ENCODE data around the gene BABAM2. TPM values are rescaled to one million over a fixed set of nuclear protein-coding genes. Genes with fewer than 3 reads are reported as not detected.

BABAM2 gene
- total and polyA plus RNA-seq, 2 donors: 17.4 to 34.8 TPM

DNA sequence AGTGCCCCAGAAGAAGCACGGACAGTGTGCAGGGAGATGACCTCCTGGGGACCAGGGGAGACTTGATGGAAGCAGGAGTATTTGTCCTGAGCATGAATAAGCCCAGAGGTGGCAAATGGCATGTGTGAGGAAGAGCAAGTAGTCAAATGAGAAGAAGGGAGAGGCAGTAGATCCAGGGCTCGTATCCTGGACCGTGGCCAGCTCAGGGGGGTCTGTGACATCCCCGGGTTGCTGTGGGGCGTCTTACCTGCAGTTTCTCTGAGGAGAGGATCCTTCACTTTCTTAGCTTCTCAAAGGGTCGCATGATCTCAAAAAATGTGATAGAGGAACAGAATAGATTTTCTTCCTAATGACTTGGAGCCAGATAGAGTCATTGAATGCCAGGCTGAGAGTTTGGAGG is 445.1 kb downstream of the BABAM2 start:
- Histone ChIP-seq H3K27me3 (ENCODE audit: control insufficient read depth in 2 of 2, insufficient read depth in 1 of 2, low read length in 1 of 2) (no peaks in the 10 kb centered on the region), H3K9me3 (ENCODE audit: control insufficient read depth in 2 of 2, insufficient read depth in 1 of 2, low read length in 1 of 2) (no peaks in the 10 kb centered on the region), H3K4me1 (ENCODE audit: control insufficient read depth in 2 of 2, insufficient read depth in 2 of 2, low read length in 2 of 2) (peaks cover 0 to 16% of the 10 kb centered on the region in 2 donors), H3K27ac (ENCODE audit: low read depth in 1 of 2, low read length in 1 of 2) (no peak overlapping the region), H3K36me3 (ENCODE audit: control insufficient read depth in 2 of 2, insufficient read depth in 2 of 2, low read length in 1 of 2) (no peaks in the 10 kb centered on the region), H3K4me3 (ENCODE audit: low read length in 2 of 2) (no peak overlapping the region)
- 98% methylated on average over 6 of the region's 6 CpGs for WGBS
- DNase-seq (ENCODE audit: low read depth in 6 of 9, low spot score in 9 of 9): no peak

DNA sequence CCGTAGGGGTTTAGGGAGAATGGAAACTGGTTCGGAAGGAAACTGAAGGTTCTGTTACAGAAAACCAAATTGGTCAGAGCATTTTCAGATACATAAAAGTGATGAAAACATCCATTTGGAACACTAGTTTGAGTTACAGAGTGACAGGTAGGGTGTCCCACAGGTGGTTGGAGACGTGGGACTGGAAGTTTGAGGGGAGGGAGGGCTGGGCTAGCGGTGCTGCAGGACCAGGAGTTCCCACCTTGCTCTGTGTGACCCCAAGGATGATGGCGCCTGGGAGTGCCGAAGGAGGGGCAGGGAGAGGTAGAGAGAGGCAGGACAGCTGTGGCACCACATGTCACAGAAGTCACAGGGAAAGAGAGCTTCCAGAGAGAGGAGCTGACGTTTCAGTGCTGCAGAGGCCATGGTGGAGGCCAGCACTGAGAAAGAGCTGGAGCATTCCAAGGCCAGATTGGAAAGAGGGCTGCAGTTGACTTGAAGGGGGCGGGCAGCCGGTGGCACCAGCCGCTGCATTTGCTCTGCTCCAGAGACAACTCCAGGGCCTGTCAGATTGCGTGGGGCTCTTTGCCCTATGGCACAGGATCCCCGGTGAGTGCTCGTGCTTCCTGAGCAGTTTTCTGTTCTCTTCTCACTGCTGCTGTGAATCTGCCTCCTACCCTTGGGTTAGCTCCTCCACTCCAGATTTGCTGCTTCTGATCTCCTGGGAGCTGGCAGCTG is 445.9 kb downstream of the BABAM2 start:
- no peak for DNase-seq (ENCODE audit: low read depth in 6 of 9, low spot score in 9 of 9)
- Histone ChIP-seq H3K9me3 (ENCODE audit: control insufficient read depth in 2 of 2, insufficient read depth in 1 of 2, low read length in 1 of 2) (no peaks in the 10 kb centered on the region), H3K4me1 (ENCODE audit: control insufficient read depth in 2 of 2, insufficient read depth in 2 of 2, low read length in 2 of 2) (peaks cover 0 to 16% of the 10 kb centered on the region in 2 donors), H3K27me3 (ENCODE audit: control insufficient read depth in 2 of 2, insufficient read depth in 1 of 2, low read length in 1 of 2) (no peaks in the 10 kb centered on the region), H3K36me3 (ENCODE audit: control insufficient read depth in 2 of 2, insufficient read depth in 2 of 2, low read length in 1 of 2) (no peaks in the 10 kb centered on the region), H3K27ac (ENCODE audit: low read depth in 1 of 2, low read length in 1 of 2) (no peak overlapping the region), H3K4me3 (ENCODE audit: low read length in 2 of 2) (no peak overlapping the region)
- 91% methylated on average over 13 of the region's 13 CpGs for WGBS

DNA sequence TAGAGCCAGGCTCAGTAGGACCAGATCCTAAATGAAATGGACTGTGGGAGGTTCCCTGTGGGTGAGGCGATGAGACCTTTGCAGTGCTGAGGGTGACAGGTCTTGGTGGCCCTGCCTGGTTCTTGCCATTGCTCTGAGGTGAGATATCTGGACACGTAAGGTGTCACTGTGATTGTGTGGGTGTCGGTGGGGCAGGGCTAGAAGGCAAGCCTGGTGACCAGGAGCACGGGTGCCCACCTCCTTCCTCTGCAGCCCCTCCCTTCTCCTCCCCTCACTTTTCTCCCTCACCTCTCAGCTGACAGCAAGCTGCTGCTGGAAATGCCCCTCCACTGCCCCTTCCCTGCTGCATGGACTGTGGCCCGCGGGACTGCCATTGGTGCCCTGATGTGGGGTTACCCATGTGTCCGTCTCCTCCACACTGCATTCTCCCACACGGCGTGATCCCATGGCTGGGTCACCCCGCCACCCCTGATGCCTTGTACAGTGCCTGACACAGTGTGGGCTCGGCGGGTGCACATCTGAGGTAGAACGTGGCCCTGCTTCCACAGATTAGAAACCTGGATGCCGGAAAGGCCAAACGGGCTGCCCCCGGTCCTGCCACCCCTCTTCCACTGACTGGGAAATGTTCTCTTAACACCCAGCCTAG is 446.6 kb downstream of the BABAM2 start:
- Histone ChIP-seq H3K27me3 (ENCODE audit: control insufficient read depth in 2 of 2, insufficient read depth in 1 of 2, low read length in 1 of 2) (no peaks in the 10 kb centered on the region), H3K9me3 (ENCODE audit: control insufficient read depth in 2 of 2, insufficient read depth in 1 of 2, low read length in 1 of 2) (no peaks in the 10 kb centered on the region), H3K4me1 (ENCODE audit: control insufficient read depth in 2 of 2, insufficient read depth in 2 of 2, low read length in 2 of 2) (peaks cover 0 to 16% of the 10 kb centered on the region in 2 donors), H3K36me3 (ENCODE audit: control insufficient read depth in 2 of 2, insufficient read depth in 2 of 2, low read length in 1 of 2) (no peaks in the 10 kb centered on the region), H3K4me3 (ENCODE audit: low read length in 2 of 2) (no peak overlapping the region), H3K27ac (ENCODE audit: low read depth in 1 of 2, low read length in 1 of 2) (no peak overlapping the region)
- DNase-seq (ENCODE audit: low read depth in 6 of 9, low spot score in 9 of 9): no peak
- WGBS: 91% methylated on average over 16 of the region's 16 CpGs

DNA sequence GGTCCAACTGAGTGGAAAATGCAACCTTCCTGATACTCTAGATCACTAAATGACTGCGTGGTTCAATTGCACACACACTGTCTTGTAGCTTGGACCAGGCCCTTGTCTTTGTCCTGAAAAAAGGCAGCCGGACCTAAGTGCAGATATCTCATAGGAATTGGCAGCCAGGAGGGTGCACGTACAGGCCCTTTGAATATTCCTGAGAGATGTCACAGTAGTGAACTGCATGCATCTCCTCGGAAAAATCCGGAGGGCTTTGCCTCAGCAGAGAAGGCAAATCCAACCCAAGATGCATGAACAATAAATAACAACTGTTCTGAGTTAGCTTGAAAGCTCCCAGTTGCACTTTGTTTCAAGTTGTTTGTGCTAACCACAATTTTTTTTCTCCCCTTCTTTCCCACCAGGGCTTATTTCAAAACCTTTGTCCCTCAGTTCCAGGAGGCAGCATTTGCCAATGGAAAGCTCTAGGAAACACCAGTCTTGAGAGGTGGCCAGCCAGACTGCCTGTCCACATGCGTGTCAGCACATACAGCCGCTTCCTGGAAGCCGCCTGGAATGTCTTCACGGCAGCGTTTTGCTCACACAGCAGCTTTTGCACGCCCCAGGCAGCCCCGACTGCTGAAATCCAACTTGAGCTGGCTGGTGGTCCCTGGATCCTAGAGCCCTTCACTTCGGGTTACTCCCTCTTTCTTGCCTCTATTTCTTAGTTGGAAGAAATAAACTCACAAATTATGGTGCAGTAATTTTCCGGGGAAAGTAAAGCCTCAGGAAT is 447.7 kb downstream of the BABAM2 start:
- H3K4me3 ChIP-seq (ENCODE audit: low read length in 2 of 2): no peak overlapping the region
- H3K27me3 ChIP-seq (ENCODE audit: control insufficient read depth in 2 of 2, insufficient read depth in 1 of 2, low read length in 1 of 2): no peaks in the 10 kb centered on the region
- H3K4me1 ChIP-seq (ENCODE audit: control insufficient read depth in 2 of 2, insufficient read depth in 2 of 2, low read length in 2 of 2): peaks cover 0 to 16% of the 10 kb centered on the region in 2 donors
- peak overlapping the region in 1 of 2 donors; percentile 24 for H3K27ac ChIP-seq (ENCODE audit: low read depth in 1 of 2, low read length in 1 of 2)
- WGBS: 93% methylated on average over 14 of the region's 14 CpGs
- peak in 1 of 9 donors; percentile 23 for DNase-seq (ENCODE audit: low read depth in 6 of 9, low spot score in 9 of 9)
- no peaks in the 10 kb centered on the region for H3K9me3 ChIP-seq (ENCODE audit: control insufficient read depth in 2 of 2, insufficient read depth in 1 of 2, low read length in 1 of 2)
- no peaks in the 10 kb centered on the region for H3K36me3 ChIP-seq (ENCODE audit: control insufficient read depth in 2 of 2, insufficient read depth in 2 of 2, low read length in 1 of 2)

DNA sequence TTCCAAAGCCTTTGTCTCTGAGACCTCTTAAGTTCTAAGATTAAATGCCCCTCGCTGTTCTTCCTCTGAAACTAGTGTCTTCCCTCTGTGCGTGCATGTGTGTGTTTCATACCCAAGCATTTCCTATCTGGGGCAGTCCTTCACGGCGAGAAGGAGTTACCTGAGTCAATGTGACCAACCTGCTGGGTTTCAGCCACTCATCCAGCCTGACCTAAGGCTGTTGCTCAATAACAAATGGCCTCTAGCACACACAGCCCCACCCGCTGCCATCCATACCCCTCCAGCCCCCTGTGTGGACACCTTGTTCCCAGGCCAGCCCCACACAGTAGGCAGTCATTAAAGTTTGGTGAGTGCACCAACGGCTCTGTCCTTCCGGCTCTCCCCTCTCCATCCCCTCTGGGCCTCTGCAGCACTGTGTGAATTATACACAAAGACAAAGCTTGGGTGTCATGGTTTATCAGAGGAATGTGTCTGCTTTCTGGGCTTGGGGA is 448.3 kb downstream of the BABAM2 start:
- 96% methylated on average over 7 of the region's 7 CpGs for WGBS
- H3K27ac ChIP-seq (ENCODE audit: low read depth in 1 of 2, low read length in 1 of 2): no peak overlapping the region
- peaks cover 0 to 16% of the 10 kb centered on the region in 2 donors for H3K4me1 ChIP-seq (ENCODE audit: control insufficient read depth in 2 of 2, insufficient read depth in 2 of 2, low read length in 2 of 2)
- no peaks in the 10 kb centered on the region for H3K9me3 ChIP-seq (ENCODE audit: control insufficient read depth in 2 of 2, insufficient read depth in 1 of 2, low read length in 1 of 2)
- H3K4me3 ChIP-seq (ENCODE audit: low read length in 2 of 2): no peak overlapping the region
- no peaks in the 10 kb centered on the region for H3K36me3 ChIP-seq (ENCODE audit: control insufficient read depth in 2 of 2, insufficient read depth in 2 of 2, low read length in 1 of 2)
- no peak for DNase-seq (ENCODE audit: low read depth in 6 of 9, low spot score in 9 of 9)
- no peaks in the 10 kb centered on the region for H3K27me3 ChIP-seq (ENCODE audit: control insufficient read depth in 2 of 2, insufficient read depth in 1 of 2, low read length in 1 of 2)

DNA sequence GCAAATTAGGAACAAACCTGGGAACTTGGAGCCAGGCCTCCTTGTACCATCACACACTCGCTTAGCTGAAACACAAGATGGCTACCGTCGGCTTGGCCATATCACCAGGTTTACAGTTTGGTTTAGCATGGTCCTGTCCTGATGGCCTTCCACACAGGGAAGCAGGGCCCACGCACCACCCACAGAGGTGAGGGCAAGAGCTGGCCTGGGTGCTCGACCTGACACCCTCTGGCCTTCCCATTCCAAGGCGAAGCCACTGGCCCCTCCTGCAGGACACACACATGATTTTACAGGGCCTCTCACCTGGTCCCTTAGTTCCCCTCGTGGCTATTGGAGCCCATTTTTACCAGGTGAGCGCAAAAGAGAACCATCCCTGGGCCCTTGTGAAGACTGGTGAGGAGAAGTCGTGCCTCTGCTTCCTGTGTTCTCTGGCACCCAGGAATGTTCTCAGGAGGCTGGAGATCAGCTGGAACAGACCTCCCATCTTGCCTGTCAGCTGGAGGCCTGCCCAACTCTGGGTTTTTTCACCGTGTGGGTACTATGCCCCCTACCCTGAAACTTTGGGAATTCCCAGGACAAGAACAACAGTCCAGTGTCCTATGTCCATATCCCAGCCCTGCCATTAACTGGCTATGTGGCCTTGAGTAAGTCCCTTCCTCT is 449.1 kb downstream of the BABAM2 start:
- DNase-seq (ENCODE audit: low read depth in 6 of 9, low spot score in 9 of 9): no peak
- WGBS: 96% methylated on average over 10 of the region's 10 CpGs
- Histone ChIP-seq H3K36me3 (ENCODE audit: control insufficient read depth in 2 of 2, insufficient read depth in 2 of 2, low read length in 1 of 2) (no peaks in the 10 kb centered on the region), H3K4me1 (ENCODE audit: control insufficient read depth in 2 of 2, insufficient read depth in 2 of 2, low read length in 2 of 2) (peaks cover 0 to 16% of the 10 kb centered on the region in 2 donors), H3K9me3 (ENCODE audit: control insufficient read depth in 2 of 2, insufficient read depth in 1 of 2, low read length in 1 of 2) (no peaks in the 10 kb centered on the region), H3K27ac (ENCODE audit: low read depth in 1 of 2, low read length in 1 of 2) (no peak overlapping the region), H3K27me3 (ENCODE audit: control insufficient read depth in 2 of 2, insufficient read depth in 1 of 2, low read length in 1 of 2) (no peaks in the 10 kb centered on the region), H3K4me3 (ENCODE audit: low read length in 2 of 2) (no peak overlapping the region)

DNA sequence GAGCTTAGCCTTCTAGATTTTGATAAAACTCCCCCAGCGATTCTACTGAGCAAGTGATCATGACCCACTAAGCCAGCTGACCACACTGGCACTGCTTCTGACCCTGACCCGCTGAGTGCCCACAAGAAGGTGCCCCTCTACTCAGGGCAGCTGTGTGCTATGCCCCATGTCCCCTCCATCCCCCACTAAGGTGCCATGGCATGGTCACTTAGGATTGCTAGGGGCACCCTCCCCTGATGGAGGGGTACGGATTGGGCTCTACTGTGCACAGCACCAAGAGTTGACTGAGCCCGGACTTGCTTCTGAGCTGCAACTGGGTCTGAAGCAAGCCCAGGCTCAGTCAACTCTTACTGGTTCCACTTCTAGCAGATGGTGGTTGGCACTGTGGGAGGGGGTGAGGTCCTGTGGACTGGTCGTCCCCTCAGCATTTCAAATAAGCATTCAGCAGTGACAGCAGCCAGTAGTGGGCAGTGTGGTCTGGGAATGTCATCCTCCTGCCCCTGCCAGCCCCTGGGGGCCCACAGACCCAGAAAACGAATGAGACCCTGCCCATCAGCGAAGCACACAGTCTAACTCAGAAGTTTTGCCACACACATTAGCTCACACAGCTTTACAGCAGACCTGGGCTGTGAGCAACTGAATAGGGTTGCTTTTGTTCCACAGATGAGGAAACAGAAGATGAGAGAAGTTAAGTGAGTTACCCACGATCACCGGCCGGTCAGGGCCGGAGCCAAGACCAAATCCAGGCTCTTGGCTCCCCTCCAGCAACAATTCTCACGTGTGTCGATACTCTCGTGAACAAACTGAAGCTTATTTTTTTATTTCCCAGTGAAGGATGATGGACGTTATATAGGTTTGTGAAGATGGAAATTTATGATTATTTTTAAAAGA is 450.0 kb downstream of the BABAM2 start:
- DNase-seq (ENCODE audit: low read depth in 6 of 9, low spot score in 9 of 9): no peak
- peaks cover 0 to 16% of the 10 kb centered on the region in 2 donors for H3K4me1 ChIP-seq (ENCODE audit: control insufficient read depth in 2 of 2, insufficient read depth in 2 of 2, low read length in 2 of 2)
- H3K36me3 ChIP-seq (ENCODE audit: control insufficient read depth in 2 of 2, insufficient read depth in 2 of 2, low read length in 1 of 2): no peaks in the 10 kb centered on the region
- H3K9me3 ChIP-seq (ENCODE audit: control insufficient read depth in 2 of 2, insufficient read depth in 1 of 2, low read length in 1 of 2): no peaks in the 10 kb centered on the region
- no peak overlapping the region for H3K4me3 ChIP-seq (ENCODE audit: low read length in 2 of 2)
- H3K27me3 ChIP-seq (ENCODE audit: control insufficient read depth in 2 of 2, insufficient read depth in 1 of 2, low read length in 1 of 2): no peaks in the 10 kb centered on the region
- 89% methylated on average over 15 of the region's 15 CpGs for WGBS
- H3K27ac ChIP-seq (ENCODE audit: low read depth in 1 of 2, low read length in 1 of 2): no peak overlapping the region

DNA sequence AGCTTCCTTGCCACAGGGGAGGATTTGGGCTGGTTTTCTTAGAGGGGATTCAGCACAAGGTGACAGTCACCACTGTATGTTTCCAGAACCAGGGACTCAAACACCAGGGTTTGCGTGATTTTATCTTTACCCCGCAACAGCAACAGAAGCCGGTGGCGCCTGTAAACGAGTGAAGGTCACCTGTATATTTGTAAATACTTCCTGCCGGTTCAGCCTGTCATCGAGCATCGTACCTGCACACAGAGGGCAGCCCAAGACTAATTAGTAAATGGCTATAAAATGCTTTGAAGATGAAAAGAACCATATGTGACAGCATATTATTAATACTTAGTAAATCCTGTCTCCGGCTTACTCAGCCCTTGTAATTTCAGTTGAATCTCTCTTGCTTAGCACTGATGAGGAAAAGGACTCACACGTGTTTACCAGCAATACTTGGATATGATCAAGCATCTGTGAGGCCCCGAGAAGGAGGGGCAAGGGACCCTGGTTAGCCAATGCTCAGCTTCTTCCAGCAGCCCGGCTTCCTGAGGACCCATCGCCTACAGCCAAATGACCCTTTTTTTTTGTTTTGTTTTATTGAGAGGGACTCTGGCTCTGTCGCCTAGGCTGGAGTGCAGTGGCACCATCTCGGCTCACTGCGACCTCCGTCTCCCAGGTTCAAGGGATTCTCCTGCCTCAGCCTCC is 450.8 kb downstream of the BABAM2 start:
- no peak for DNase-seq (ENCODE audit: low read depth in 6 of 9, low spot score in 9 of 9)
- H3K4me1 ChIP-seq (ENCODE audit: control insufficient read depth in 2 of 2, insufficient read depth in 2 of 2, low read length in 2 of 2): peaks cover 0 to 16% of the 10 kb centered on the region in 2 donors

More for the DNA sequence above, 450.8 kb downstream of the BABAM2 start:
- Histone ChIP-seq H3K4me3 (ENCODE audit: low read length in 2 of 2) (no peak overlapping the region), H3K36me3 (ENCODE audit: control insufficient read depth in 2 of 2, insufficient read depth in 2 of 2, low read length in 1 of 2) (no peaks in the 10 kb centered on the region), H3K27ac (ENCODE audit: low read depth in 1 of 2, low read length in 1 of 2) (no peak overlapping the region), H3K9me3 (ENCODE audit: control insufficient read depth in 2 of 2, insufficient read depth in 1 of 2, low read length in 1 of 2) (no peaks in the 10 kb centered on the region), H3K27me3 (ENCODE audit: control insufficient read depth in 2 of 2, insufficient read depth in 1 of 2, low read length in 1 of 2) (no peaks in the 10 kb centered on the region)
- 91% methylated on average over 17 of the region's 17 CpGs for WGBS
